Measurements from ENCODE around the gene USP32. TPM values are rescaled to one million over a fixed set of nuclear protein-coding genes. Genes with fewer than 3 reads are reported as not detected.
"Not testable (repeated sequence)": the region's sequence is repeated elsewhere in the genome, so short reads cannot be mapped to it uniquely, and the experiment has no call there.

Gene USP32
- total RNA-seq, 1 experiment from 2014 or later = 73.5 TPM

GRCh38 chr17:60381958-60382357 is 10.0 kb downstream of the USP32 start:
- WGBS (ENCODE audit: extremely low coverage, insufficient read length, low lambda C conversion rate) = no CpG with 5 or more reads among the region's 4 CpGs
- Histone ChIP-seq H2BK5ac (ENCODE audit: insufficient read length, low read length) (no peak overlapping the region), H4K5ac (ENCODE audit: insufficient read length, low read depth, low read length) (no peak overlapping the region), H3K9ac (ENCODE audit: extremely low read depth, insufficient read length, low read length) (no peak overlapping the region), H4K91ac (ENCODE audit: insufficient read length, low read depth, low read length) (no peak overlapping the region), H3K4ac (ENCODE audit: low read depth, low read length) (no peak overlapping the region), H2BK15ac (ENCODE audit: low read depth, low read length) (no peak overlapping the region), H3K18ac (ENCODE audit: insufficient read length, low read depth, low read length) (no peak overlapping the region), H3K79me1 (ENCODE audit: insufficient read depth, low read depth, low read length, poor library complexity, severe bottlenecking) (no peaks in the 10 kb centered on the region), H2BK12ac (ENCODE audit: insufficient read length, low read depth, low read length) (no peak overlapping the region), H4K8ac (replicated peaks; ENCODE audit: insufficient read length, low read depth, low read length) (no peak overlapping the region), H3K27me3 (ENCODE audit: insufficient read depth, low read length) (no peaks in the 10 kb centered on the region), H3K9me3 (ENCODE audit: control insufficient read depth, low read depth, low read length) (no peaks in the 10 kb centered on the region), H3K27ac (ENCODE audit: insufficient read length, low read depth, low read length) (no peak overlapping the region), H3K23ac (ENCODE audit: insufficient read length, low read depth, low read length) (no peak overlapping the region), H3K23me2 (ENCODE audit: insufficient read length, low read depth, low read length, poor library complexity, severe bottlenecking) (no peaks in the 10 kb centered on the region), H3K14ac (ENCODE audit: insufficient read depth, low read length) (no peak overlapping the region), H4K20me1 (ENCODE audit: control insufficient read depth, insufficient read depth, insufficient read length) (no peaks in the 10 kb centered on the region), H3K4me1 (ENCODE audit: insufficient read depth, low read length) (peaks cover 10% of the 10 kb centered on the region), H3K79me2 (ENCODE audit: insufficient read depth, low read length) (peaks cover 17% of the 10 kb centered on the region; the same call in 1 of the 2 replicates), H2AK5ac (ENCODE audit: insufficient read length, low read length) (no peak overlapping the region), H2BK20ac (ENCODE audit: low read depth, low read length, poor library complexity, severe bottlenecking) (no peak overlapping the region), H3T11ph (ENCODE audit: low read length) (no peak overlapping the region), H2AFZ (ENCODE audit: low read length) (no peak overlapping the region), H3K56ac (ENCODE audit: insufficient read length, low read depth, low read length) (no peak overlapping the region), H3K4me2 (ENCODE audit: insufficient read depth, insufficient read length, low read length) (no peak overlapping the region), H2BK120ac (ENCODE audit: low read depth, low read length, poor library complexity, severe bottlenecking) (no peak overlapping the region)
- Mint-ChIP-seq H3K27ac (peak overlapping the region; percentile 3 to 47 (median 22); a peak in 4 of 7 replicates), H3K4me1 (peaks cover 37 to 43% of the 10 kb centered on the region in 2 experiments), H3K36me3 (ENCODE audit: insufficient read depth in 1 of 3, low read depth in 3 of 3) (peaks cover 0 to 7% (median 5%) of the 10 kb centered on the region in 3 experiments; a peak in 3 of 7 replicates), H3K9me3 (no peaks in the 10 kb centered on the region), H3K4me3 (no peak overlapping the region), H3K27me3 (ENCODE audit: low read depth) (no peaks in the 10 kb centered on the region)
- DNase-seq = no peak
- TF ChIP-seq, protein P1, sequence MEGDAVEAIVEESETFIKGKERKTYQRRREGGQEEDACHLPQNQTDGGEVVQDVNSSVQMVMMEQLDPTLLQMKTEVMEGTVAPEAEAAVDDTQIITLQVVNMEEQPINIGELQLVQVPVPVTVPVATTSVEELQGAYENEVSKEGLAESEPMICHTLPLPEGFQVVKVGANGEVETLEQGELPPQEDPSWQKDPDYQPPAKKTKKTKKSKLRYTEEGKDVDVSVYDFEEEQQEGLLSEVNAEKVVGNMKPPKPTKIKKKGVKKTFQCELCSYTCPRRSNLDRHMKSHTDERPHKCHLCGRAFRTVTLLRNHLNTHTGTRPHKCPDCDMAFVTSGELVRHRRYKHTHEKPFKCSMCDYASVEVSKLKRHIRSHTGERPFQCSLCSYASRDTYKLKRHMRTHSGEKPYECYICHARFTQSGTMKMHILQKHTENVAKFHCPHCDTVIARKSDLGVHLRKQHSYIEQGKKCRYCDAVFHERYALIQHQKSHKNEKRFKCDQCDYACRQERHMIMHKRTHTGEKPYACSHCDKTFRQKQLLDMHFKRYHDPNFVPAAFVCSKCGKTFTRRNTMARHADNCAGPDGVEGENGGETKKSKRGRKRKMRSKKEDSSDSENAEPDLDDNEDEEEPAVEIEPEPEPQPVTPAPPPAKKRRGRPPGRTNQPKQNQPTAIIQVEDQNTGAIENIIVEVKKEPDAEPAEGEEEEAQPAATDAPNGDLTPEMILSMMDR (conservative IDR thresholded peaks at IDR 0.05) = no peak

DNA sequence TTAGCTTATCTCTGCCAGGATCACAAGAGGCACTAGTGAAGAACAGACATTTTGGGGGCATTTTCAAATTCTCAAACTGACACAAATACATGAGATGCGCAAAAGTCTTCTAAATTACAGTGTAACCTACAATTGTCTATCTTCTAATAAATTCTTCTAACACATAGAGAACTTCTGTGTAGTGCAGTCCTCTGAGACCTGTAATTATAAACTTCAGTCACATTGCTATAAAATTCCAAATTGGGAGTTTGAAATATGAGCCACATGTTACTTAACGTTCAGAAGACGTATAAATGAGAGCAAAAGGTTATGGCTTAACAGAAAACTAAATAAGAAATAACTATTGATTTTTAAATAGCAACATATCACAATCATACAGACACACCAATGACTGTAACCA is 12.5 kb downstream of the USP32 start:
- not testable (repeated sequence) for H3K23me2 ChIP-seq (ENCODE audit: insufficient read length, low read depth, low read length, poor library complexity, severe bottlenecking); H4K20me1 ChIP-seq (ENCODE audit: control insufficient read depth, insufficient read depth, insufficient read length); H3K9me3 Mint-ChIP-seq; H3K4ac ChIP-seq (ENCODE audit: low read depth, low read length); H3K9ac ChIP-seq (ENCODE audit: extremely low read depth, insufficient read length, low read length); H4K8ac ChIP-seq (replicated peaks; ENCODE audit: insufficient read length, low read depth, low read length); H3K18ac ChIP-seq (ENCODE audit: insufficient read length, low read depth, low read length); H3K27me3 Mint-ChIP-seq (ENCODE audit: low read depth); H3K27ac Mint-ChIP-seq; H3K79me1 ChIP-seq (ENCODE audit: insufficient read depth, low read depth, low read length, poor library complexity, severe bottlenecking); H4K5ac ChIP-seq (ENCODE audit: insufficient read length, low read depth, low read length); H3K36me3 Mint-ChIP-seq (ENCODE audit: insufficient read depth in 1 of 3, low read depth in 3 of 3); H3K27ac ChIP-seq (ENCODE audit: insufficient read length, low read depth, low read length); H3K56ac ChIP-seq (ENCODE audit: insufficient read length, low read depth, low read length); H3K4me1 ChIP-seq (ENCODE audit: insufficient read depth, low read length); DNase-seq; H3K14ac ChIP-seq (ENCODE audit: insufficient read depth, low read length); H2BK120ac ChIP-seq (ENCODE audit: low read depth, low read length, poor library complexity, severe bottlenecking); H2BK20ac ChIP-seq (ENCODE audit: low read depth, low read length, poor library complexity, severe bottlenecking); H3K4me2 ChIP-seq (ENCODE audit: insufficient read depth, insufficient read length, low read length); H2AFZ ChIP-seq (ENCODE audit: low read length); H3K9me3 ChIP-seq (ENCODE audit: control insufficient read depth, low read depth, low read length); H3K23ac ChIP-seq (ENCODE audit: insufficient read length, low read depth, low read length); H3T11ph ChIP-seq (ENCODE audit: low read length); H2BK15ac ChIP-seq (ENCODE audit: low read depth, low read length); H3K27me3 ChIP-seq (ENCODE audit: insufficient read depth, low read length); H4K91ac ChIP-seq (ENCODE audit: insufficient read length, low read depth, low read length); H2BK5ac ChIP-seq (ENCODE audit: insufficient read length, low read length); H2BK12ac ChIP-seq (ENCODE audit: insufficient read length, low read depth, low read length); H2AK5ac ChIP-seq (ENCODE audit: insufficient read length, low read length); H3K4me3 Mint-ChIP-seq
- H3K4me1 Mint-ChIP-seq = peaks cover 12 to 19% of the 10 kb centered on the region in 2 experiments
- WGBS (ENCODE audit: extremely low coverage, insufficient read length, low lambda C conversion rate) = no CpG with 5 or more reads among the region's 3 CpGs
- peaks cover 14% of the 10 kb centered on the region; the same call in 1 of the 2 replicates for H3K79me2 ChIP-seq (ENCODE audit: insufficient read depth, low read length)
